ENCODE data around the gene MYBBP1A.

DNA sequence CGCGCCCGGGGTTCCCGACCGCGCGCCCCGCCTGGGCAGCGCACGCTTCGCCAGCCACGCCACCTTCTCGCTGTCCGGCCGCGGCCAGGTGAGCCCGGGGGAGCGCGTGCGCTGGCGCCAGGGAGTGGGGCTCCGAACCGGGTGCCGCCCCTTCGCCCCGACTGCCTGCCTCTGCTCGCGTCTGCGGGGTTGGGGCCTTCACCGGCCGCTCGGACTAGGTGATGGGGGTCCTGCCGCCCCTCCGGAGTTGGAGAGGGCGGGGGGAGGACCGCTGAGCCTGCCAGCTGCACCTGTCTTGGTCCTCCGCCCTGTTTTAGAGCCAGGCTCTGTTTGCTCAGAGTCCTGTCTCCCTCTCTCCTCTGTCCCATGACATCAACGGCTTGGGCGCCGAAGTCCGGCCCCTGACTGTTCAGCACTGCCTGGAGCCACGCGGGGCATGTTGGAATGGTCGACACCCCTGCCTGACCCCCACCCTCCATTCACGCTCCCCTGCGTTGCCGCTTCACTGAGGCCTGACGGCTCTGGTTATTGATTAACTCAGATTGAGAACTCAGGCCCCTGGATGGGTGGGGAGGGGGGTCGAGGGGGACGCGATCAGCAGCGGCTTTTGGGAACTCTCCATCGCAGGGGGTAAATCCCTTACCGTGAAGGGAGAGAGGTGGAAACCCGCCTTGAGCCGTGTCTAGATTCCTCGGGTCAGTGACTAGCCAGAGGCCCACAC, 29.9 kb upstream of the MYBBP1A start:
- TF ChIP-seq, protein P1, sequence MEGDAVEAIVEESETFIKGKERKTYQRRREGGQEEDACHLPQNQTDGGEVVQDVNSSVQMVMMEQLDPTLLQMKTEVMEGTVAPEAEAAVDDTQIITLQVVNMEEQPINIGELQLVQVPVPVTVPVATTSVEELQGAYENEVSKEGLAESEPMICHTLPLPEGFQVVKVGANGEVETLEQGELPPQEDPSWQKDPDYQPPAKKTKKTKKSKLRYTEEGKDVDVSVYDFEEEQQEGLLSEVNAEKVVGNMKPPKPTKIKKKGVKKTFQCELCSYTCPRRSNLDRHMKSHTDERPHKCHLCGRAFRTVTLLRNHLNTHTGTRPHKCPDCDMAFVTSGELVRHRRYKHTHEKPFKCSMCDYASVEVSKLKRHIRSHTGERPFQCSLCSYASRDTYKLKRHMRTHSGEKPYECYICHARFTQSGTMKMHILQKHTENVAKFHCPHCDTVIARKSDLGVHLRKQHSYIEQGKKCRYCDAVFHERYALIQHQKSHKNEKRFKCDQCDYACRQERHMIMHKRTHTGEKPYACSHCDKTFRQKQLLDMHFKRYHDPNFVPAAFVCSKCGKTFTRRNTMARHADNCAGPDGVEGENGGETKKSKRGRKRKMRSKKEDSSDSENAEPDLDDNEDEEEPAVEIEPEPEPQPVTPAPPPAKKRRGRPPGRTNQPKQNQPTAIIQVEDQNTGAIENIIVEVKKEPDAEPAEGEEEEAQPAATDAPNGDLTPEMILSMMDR (conservative IDR thresholded peaks at IDR 0.05) = no peak
- no peak for TF ChIP-seq ZFX (IDR thresholded peaks at IDR 0.05)

All from C4-2B (cell line).